ENCODE data around the gene RAP2A.

DNA sequence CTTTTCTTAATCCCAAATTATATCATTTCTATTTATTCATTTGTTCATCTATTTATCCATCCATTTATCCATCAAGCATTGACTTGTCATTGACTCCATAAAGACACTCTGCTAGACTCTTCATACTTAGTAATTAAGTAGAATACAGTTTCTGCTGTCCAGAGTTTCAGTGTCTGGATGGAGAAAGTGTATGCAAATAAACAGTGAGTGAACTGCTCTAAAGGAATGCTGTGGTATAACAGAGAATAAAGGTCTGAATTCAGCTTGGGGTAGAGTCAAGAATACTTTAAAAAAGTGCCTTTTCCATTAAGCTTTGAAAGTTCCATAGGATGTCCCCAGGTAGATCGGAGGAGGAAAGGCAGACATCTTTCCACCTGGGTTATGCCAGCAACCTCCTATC is 51.4 kb downstream of the RAP2A start:
- TF ChIP-seq, protein P1, sequence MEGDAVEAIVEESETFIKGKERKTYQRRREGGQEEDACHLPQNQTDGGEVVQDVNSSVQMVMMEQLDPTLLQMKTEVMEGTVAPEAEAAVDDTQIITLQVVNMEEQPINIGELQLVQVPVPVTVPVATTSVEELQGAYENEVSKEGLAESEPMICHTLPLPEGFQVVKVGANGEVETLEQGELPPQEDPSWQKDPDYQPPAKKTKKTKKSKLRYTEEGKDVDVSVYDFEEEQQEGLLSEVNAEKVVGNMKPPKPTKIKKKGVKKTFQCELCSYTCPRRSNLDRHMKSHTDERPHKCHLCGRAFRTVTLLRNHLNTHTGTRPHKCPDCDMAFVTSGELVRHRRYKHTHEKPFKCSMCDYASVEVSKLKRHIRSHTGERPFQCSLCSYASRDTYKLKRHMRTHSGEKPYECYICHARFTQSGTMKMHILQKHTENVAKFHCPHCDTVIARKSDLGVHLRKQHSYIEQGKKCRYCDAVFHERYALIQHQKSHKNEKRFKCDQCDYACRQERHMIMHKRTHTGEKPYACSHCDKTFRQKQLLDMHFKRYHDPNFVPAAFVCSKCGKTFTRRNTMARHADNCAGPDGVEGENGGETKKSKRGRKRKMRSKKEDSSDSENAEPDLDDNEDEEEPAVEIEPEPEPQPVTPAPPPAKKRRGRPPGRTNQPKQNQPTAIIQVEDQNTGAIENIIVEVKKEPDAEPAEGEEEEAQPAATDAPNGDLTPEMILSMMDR (IDR thresholded peaks at IDR 0.05; ENCODE audit: insufficient read depth, low read length): no peak
- TF ChIP-seq GABPA (IDR thresholded peaks at IDR 0.05; ENCODE audit: low read depth): no peak
- TF ChIP-seq POLR2AphosphoS5 (IDR thresholded peaks at IDR 0.05; ENCODE audit: low read depth): no peak
- TF ChIP-seq, protein P2, sequence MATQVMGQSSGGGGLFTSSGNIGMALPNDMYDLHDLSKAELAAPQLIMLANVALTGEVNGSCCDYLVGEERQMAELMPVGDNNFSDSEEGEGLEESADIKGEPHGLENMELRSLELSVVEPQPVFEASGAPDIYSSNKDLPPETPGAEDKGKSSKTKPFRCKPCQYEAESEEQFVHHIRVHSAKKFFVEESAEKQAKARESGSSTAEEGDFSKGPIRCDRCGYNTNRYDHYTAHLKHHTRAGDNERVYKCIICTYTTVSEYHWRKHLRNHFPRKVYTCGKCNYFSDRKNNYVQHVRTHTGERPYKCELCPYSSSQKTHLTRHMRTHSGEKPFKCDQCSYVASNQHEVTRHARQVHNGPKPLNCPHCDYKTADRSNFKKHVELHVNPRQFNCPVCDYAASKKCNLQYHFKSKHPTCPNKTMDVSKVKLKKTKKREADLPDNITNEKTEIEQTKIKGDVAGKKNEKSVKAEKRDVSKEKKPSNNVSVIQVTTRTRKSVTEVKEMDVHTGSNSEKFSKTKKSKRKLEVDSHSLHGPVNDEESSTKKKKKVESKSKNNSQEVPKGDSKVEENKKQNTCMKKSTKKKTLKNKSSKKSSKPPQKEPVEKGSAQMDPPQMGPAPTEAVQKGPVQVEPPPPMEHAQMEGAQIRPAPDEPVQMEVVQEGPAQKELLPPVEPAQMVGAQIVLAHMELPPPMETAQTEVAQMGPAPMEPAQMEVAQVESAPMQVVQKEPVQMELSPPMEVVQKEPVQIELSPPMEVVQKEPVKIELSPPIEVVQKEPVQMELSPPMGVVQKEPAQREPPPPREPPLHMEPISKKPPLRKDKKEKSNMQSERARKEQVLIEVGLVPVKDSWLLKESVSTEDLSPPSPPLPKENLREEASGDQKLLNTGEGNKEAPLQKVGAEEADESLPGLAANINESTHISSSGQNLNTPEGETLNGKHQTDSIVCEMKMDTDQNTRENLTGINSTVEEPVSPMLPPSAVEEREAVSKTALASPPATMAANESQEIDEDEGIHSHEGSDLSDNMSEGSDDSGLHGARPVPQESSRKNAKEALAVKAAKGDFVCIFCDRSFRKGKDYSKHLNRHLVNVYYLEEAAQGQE (IDR thresholded peaks at IDR 0.05; ENCODE audit: insufficient replicate concordance, low read depth): no peak
